HPDE6-E6E7 (cell line): ENCODE measurements around the gene PPARGC1A.

Source experiments
- DNase-seq: peaks from one replicate; pipeline ENCODE4 v3.0.0; 2011; ENCODE audit warnings: missing footprints; ENCODE audit errors: extremely low spot score

Gene PPARGC1A

GRCh38 chr4:23775694-23776093, 114.2 kb downstream of the PPARGC1A start:
- no peak for DNase-seq

GRCh38 chr4:23774909-23775308, 114.9 kb downstream of the PPARGC1A start:
- DNase-seq = no peak

GRCh38 chr4:23773884-23774636, 115.8 kb downstream of the PPARGC1A start:
- no peak for DNase-seq

GRCh38 chr4:23770011-23770410, 119.8 kb downstream of the PPARGC1A start:
- DNase-seq = no peak

- DNase-seq = no peak
Observed at GRCh38 chr4:23769406-23769805, 120.4 kb downstream of the PPARGC1A start.

GRCh38 chr4:23768541-23768940, 121.3 kb downstream of the PPARGC1A start:
- no peak for DNase-seq

- no peak for DNase-seq
Observed at GRCh38 chr4:23766344-23766743, 123.5 kb downstream of the PPARGC1A start.

- no peak for DNase-seq
Observed at GRCh38 chr4:23763559-23763958, 126.3 kb downstream of the PPARGC1A start.

- no peak for DNase-seq
Observed at GRCh38 chr4:23762551-23762950, 127.3 kb downstream of the PPARGC1A start.

- no peak for DNase-seq
Observed at GRCh38 chr4:23759066-23759465, 130.8 kb downstream of the PPARGC1A start.

GRCh38 chr4:23754688-23755087, 135.2 kb downstream of the PPARGC1A start:
- DNase-seq = no peak

- no peak for DNase-seq
Observed at GRCh38 chr4:23750125-23750524, 139.7 kb downstream of the PPARGC1A start.

- DNase-seq = no peak
Observed at GRCh38 chr4:23747281-23747735, 142.5 kb downstream of the PPARGC1A start.

- no peak for DNase-seq
Observed at GRCh38 chr4:23746672-23747071, 143.2 kb downstream of the PPARGC1A start.

GRCh38 chr4:23746027-23746426, 143.8 kb downstream of the PPARGC1A start:
- no peak for DNase-seq

GRCh38 chr4:23745377-23745776, 144.5 kb downstream of the PPARGC1A start:
- no peak for DNase-seq
